ENCODE results near the gene KANK2. TPM values are rescaled to one million over a fixed set of nuclear protein-coding genes. Genes with fewer than 3 reads are reported as not detected.

KANK2 gene
- total RNA-seq, 1 experiment from 2014 or later, result 35.1 TPM

GRCh38 chr19:11155373-11156120 lies 41.8 kb downstream of the KANK2 start, which contains the start of gene SPC24 (continued):
- TF ChIP-seq, protein P1, sequence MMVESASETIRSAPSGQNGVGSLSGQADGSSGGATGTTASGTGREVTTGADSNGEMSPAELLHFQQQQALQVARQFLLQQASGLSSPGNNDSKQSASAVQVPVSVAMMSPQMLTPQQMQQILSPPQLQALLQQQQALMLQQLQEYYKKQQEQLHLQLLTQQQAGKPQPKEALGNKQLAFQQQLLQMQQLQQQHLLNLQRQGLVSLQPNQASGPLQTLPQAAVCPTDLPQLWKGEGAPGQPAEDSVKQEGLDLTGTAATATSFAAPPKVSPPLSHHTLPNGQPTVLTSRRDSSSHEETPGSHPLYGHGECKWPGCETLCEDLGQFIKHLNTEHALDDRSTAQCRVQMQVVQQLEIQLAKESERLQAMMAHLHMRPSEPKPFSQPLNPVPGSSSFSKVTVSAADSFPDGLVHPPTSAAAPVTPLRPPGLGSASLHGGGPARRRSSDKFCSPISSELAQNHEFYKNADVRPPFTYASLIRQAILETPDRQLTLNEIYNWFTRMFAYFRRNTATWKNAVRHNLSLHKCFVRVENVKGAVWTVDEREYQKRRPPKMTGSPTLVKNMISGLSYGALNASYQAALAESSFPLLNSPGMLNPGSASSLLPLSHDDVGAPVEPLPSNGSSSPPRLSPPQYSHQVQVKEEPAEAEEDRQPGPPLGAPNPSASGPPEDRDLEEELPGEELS (CRISPR knock-in tag; IDR thresholded peaks at IDR 0.05), result no peak
- TF ChIP-seq TCF7 (CRISPR knock-in tag; IDR thresholded peaks at IDR 0.05; ENCODE audit: low read depth) (0 out of 2 replicates have a peak, but pooled peaks have one; percentile 53), SMAD3 (CRISPR knock-in tag; IDR thresholded peaks at IDR 0.05; ENCODE audit: borderline replicate concordance) (no peak), ZNF138 (CRISPR knock-in tag; conservative IDR thresholded peaks at IDR 0.05) (no peak), ATF3 (CRISPR knock-in tag; conservative IDR thresholded peaks at IDR 0.05) (no peak), CREB1 (CRISPR knock-in tag; IDR thresholded peaks at IDR 0.05) (0 out of 2 replicates have a peak, but pooled peaks have one; percentile 41), NR2C2 (CRISPR knock-in tag; IDR thresholded peaks at IDR 0.05) (0 out of 2 replicates have a peak, but pooled peaks have one; percentile 28), SMAD4 (CRISPR knock-in tag; IDR thresholded peaks at IDR 0.05) (peak; percentile 18; the same call in 1 of the 2 replicates), ATF6 (CRISPR knock-in tag; IDR thresholded peaks at IDR 0.05) (no peak), PRRX2 (CRISPR knock-in tag; IDR thresholded peaks at IDR 0.05) (no peak), JAZF1 (CRISPR knock-in tag; IDR thresholded peaks at IDR 0.05) (no peak), ATF2 (CRISPR knock-in tag; IDR thresholded peaks at IDR 0.05; ENCODE audit: borderline replicate concordance, low read depth) (no peak), KAT7 (CRISPR knock-in tag; IDR thresholded peaks at IDR 0.05; ENCODE audit: borderline replicate concordance) (0 out of 2 replicates have a peak, but pooled peaks have one; percentile 83), RORB (CRISPR knock-in tag; IDR thresholded peaks at IDR 0.05) (no peak), AR (CRISPR knock-in tag; IDR thresholded peaks at IDR 0.05) (no peak), NFE2L1 (CRISPR knock-in tag; IDR thresholded peaks at IDR 0.05) (peak; percentile 81; the same call in 1 of the 2 replicates)
- TF ChIP-seq, protein P2, sequence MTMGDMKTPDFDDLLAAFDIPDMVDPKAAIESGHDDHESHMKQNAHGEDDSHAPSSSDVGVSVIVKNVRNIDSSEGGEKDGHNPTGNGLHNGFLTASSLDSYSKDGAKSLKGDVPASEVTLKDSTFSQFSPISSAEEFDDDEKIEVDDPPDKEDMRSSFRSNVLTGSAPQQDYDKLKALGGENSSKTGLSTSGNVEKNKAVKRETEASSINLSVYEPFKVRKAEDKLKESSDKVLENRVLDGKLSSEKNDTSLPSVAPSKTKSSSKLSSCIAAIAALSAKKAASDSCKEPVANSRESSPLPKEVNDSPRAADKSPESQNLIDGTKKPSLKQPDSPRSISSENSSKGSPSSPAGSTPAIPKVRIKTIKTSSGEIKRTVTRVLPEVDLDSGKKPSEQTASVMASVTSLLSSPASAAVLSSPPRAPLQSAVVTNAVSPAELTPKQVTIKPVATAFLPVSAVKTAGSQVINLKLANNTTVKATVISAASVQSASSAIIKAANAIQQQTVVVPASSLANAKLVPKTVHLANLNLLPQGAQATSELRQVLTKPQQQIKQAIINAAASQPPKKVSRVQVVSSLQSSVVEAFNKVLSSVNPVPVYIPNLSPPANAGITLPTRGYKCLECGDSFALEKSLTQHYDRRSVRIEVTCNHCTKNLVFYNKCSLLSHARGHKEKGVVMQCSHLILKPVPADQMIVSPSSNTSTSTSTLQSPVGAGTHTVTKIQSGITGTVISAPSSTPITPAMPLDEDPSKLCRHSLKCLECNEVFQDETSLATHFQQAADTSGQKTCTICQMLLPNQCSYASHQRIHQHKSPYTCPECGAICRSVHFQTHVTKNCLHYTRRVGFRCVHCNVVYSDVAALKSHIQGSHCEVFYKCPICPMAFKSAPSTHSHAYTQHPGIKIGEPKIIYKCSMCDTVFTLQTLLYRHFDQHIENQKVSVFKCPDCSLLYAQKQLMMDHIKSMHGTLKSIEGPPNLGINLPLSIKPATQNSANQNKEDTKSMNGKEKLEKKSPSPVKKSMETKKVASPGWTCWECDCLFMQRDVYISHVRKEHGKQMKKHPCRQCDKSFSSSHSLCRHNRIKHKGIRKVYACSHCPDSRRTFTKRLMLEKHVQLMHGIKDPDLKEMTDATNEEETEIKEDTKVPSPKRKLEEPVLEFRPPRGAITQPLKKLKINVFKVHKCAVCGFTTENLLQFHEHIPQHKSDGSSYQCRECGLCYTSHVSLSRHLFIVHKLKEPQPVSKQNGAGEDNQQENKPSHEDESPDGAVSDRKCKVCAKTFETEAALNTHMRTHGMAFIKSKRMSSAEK (CRISPR knock-in tag; IDR thresholded peaks at IDR 0.05; ENCODE audit: borderline replicate concordance), result no peak
- TF ChIP-seq, protein P3, sequence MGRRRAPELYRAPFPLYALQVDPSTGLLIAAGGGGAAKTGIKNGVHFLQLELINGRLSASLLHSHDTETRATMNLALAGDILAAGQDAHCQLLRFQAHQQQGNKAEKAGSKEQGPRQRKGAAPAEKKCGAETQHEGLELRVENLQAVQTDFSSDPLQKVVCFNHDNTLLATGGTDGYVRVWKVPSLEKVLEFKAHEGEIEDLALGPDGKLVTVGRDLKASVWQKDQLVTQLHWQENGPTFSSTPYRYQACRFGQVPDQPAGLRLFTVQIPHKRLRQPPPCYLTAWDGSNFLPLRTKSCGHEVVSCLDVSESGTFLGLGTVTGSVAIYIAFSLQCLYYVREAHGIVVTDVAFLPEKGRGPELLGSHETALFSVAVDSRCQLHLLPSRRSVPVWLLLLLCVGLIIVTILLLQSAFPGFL (CRISPR knock-in tag; IDR thresholded peaks at IDR 0.05; ENCODE audit: borderline replicate concordance), result no peak
- TF ChIP-seq, protein P4, sequence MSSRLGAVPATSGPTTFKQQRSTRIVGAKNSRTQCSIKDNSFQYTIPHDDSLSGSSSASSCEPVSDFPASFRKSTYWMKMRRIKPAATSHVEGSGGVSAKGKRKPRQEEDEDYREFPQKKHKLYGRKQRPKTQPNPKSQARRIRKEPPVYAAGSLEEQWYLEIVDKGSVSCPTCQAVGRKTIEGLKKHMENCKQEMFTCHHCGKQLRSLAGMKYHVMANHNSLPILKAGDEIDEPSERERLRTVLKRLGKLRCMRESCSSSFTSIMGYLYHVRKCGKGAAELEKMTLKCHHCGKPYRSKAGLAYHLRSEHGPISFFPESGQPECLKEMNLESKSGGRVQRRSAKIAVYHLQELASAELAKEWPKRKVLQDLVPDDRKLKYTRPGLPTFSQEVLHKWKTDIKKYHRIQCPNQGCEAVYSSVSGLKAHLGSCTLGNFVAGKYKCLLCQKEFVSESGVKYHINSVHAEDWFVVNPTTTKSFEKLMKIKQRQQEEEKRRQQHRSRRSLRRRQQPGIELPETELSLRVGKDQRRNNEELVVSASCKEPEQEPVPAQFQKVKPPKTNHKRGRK (CRISPR knock-in tag; IDR thresholded peaks at IDR 0.05; ENCODE audit: borderline replicate concordance), result no peak
- TF ChIP-seq, protein P5, sequence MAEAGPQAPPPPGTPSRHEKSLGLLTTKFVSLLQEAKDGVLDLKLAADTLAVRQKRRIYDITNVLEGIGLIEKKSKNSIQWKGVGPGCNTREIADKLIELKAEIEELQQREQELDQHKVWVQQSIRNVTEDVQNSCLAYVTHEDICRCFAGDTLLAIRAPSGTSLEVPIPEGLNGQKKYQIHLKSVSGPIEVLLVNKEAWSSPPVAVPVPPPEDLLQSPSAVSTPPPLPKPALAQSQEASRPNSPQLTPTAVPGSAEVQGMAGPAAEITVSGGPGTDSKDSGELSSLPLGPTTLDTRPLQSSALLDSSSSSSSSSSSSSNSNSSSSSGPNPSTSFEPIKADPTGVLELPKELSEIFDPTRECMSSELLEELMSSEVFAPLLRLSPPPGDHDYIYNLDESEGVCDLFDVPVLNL (CRISPR knock-in tag; IDR thresholded peaks at IDR 0.05; ENCODE audit: borderline replicate concordance, low read depth), result peak; percentile 99
